ENCODE measurements around the gene INSR. TPM values are rescaled to one million over a fixed set of nuclear protein-coding genes. Genes with fewer than 3 reads are reported as not detected.

Gene INSR
- total and polyA plus RNA-seq, 4 donors, result 5.8 to 64.6 (median 20.9) TPM

DNA sequence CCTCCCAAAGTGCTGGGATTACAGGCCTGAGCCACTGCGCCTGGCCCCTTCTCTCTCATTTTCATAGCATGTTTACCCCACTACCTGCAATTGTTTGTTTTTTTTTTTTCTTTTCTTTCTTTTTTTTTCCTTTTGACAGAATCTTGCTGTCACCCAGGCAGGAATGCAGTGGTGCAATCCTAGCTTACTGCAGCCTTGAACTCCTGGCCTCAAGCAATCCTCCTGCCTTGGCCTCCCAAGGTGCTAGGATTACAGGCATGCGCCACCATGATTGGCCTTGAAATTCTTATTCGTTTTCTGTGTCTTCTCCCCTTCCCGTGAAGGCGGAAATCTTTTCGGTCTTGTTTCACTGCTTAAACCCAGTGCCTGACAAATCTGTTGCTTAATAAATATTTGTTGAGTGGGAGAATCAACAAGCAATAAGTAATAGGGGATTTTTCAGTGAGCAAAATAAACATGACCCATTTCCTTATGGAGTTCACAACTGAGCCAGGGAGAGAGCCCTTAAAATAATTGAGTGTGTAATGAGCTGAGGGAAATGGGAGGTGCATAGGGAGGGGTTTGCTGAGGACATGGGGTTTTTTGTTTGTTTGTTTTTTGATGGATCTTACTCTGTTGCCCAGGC is 1.8 kb upstream of the INSR start:
- WGBS, 2 donors, result 80 to 91% methylated on average over 6 of the region's 6 CpGs
- H3K27ac ChIP-seq (ENCODE audit: low read depth in 1 of 2, low read length in 1 of 2), result no peak overlapping the region
- DNase-seq (peak in 2 of 3 donors; percentile 36 to 62), ATAC-seq (ENCODE audit: insufficient read depth, low FRiP score) (no peak)
- no peak overlapping the region for H3K4me3 ChIP-seq
- H3K27me3 ChIP-seq (ENCODE audit: control insufficient read depth in 3 of 3, insufficient read depth in 3 of 3, low read length in 2 of 3), result peaks cover 0 to 2% (median 0%) of the 10 kb centered on the region in 3 donors
- TF ChIP-seq, protein P1, sequence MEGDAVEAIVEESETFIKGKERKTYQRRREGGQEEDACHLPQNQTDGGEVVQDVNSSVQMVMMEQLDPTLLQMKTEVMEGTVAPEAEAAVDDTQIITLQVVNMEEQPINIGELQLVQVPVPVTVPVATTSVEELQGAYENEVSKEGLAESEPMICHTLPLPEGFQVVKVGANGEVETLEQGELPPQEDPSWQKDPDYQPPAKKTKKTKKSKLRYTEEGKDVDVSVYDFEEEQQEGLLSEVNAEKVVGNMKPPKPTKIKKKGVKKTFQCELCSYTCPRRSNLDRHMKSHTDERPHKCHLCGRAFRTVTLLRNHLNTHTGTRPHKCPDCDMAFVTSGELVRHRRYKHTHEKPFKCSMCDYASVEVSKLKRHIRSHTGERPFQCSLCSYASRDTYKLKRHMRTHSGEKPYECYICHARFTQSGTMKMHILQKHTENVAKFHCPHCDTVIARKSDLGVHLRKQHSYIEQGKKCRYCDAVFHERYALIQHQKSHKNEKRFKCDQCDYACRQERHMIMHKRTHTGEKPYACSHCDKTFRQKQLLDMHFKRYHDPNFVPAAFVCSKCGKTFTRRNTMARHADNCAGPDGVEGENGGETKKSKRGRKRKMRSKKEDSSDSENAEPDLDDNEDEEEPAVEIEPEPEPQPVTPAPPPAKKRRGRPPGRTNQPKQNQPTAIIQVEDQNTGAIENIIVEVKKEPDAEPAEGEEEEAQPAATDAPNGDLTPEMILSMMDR (IDR thresholded peaks at IDR 0.05; ENCODE audit: control extremely low read depth, extremely low read depth), result no peak
- H3K4me1 ChIP-seq (ENCODE audit: control insufficient read depth in 5 of 5, insufficient read depth in 5 of 5, low read length in 5 of 5), result peaks cover 0 to 13% (median 2%) of the 10 kb centered on the region in 5 donors
- H3K9ac ChIP-seq (ENCODE audit: insufficient read depth in 1 of 2, low read length in 2 of 2), result no peak overlapping the region
- H3K36me3 ChIP-seq (ENCODE audit: control insufficient read depth in 4 of 4, insufficient read depth in 4 of 4, low read length in 4 of 4), result no peaks in the 10 kb centered on the region
- H3K9me3 ChIP-seq (ENCODE audit: control insufficient read depth in 4 of 4, insufficient read depth in 3 of 4, low read length in 3 of 4), result no peaks in the 10 kb centered on the region

DNA sequence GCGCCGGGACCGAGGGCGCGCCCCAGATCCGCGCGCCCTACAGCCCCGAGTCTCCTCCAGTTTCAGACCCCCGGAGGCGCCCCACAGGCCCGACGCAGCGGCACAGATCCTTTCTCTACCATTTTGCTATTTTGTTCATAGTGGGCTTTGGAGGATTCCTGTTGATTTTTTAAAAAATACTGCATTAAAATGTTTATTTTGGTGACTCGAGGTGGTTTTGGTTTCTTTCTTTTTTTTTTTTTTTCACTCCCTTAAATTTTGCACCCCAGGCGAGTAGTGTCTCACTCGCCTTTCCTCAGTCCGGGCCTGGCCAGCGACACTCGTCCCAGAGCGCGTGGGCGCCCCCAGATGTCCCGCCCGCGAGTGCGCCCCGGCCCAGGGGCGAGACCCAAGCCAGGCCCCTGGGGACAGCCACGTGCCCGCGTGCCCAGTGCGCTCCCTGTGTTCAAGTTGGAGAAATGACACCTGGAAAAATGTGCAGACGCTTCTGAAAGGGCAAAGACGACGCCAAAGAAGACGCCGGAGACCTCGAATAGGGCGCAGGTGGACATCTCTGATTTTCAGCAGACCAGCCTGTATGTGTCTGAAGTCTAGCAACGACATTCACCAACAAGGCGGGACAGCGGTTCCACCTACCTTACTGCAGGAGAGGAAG is 471 bp upstream of the INSR start:
- Histone ChIP-seq H3K9ac (ENCODE audit: insufficient read depth in 1 of 2, low read length in 2 of 2) (peak overlapping the region; percentile 28 to 46), H3K4me3 (peak overlapping the region; percentile 35), H3K27ac (ENCODE audit: low read depth in 1 of 2, low read length in 1 of 2) (peak overlapping the region; percentile 63 to 86), H3K9me3 (ENCODE audit: control insufficient read depth in 4 of 4, insufficient read depth in 3 of 4, low read length in 3 of 4) (no peaks in the 10 kb centered on the region), H3K4me1 (ENCODE audit: control insufficient read depth in 5 of 5, insufficient read depth in 5 of 5, low read length in 5 of 5) (peaks cover 0 to 13% (median 2%) of the 10 kb centered on the region in 5 donors), H3K27me3 (ENCODE audit: control insufficient read depth in 3 of 3, insufficient read depth in 3 of 3, low read length in 2 of 3) (peaks cover 0 to 2% (median 0%) of the 10 kb centered on the region in 3 donors), H3K36me3 (ENCODE audit: control insufficient read depth in 4 of 4, insufficient read depth in 4 of 4, low read length in 4 of 4) (no peaks in the 10 kb centered on the region)
- 2% methylated on average over 43 of the region's 43 CpGs for WGBS, 2 donors
- DNase-seq (peak; percentile 69 to 74 (median 72)), ATAC-seq (ENCODE audit: insufficient read depth, low FRiP score) (peak; percentile 61)
- TF ChIP-seq, protein P1 (IDR thresholded peaks at IDR 0.05; ENCODE audit: control extremely low read depth, extremely low read depth), result peak; percentile 18

DNA sequence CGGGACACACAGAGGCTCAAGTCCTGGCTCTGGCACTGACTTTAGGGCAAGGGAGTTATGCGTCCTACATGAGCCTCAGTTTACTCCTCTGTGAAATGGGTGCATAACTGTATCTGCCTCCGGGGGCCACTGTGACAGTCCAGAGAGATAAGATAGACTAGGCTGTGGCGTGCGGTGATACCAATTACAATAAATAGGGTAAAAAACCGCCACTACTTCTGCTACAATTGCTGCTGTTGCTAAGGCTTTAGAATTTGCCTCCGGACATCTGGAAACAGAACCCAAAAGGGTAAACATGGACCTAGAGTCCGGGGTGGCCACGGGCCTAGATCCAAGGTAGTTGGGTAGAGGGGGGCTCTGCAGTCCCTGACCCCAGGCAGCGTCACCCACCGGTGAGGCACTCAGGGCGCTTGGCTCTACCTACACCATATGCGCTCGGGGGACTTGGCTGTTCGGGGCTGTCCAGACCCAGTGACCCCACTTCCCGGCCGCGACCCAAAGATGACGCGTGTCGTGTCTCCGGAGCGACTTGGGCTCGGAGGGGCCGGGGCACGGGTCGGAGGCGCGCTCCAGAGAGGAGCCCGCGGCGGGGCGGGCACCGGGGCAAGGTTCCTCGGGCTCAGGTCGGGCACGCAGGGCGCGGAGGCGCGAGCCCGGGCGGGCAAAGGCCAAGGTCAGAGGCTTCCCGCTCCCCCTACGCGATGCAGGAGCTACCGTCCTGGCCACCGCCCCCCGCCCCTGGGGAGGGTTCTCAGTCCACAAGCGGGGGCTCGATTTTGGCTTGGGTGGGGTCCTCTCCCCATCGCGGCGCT is 1.1 kb downstream of the INSR start:
- H3K4me3 ChIP-seq, result peak overlapping the region; percentile 90
- peaks cover 0 to 13% (median 2%) of the 10 kb centered on the region in 5 donors for H3K4me1 ChIP-seq (ENCODE audit: control insufficient read depth in 5 of 5, insufficient read depth in 5 of 5, low read length in 5 of 5)
- 11 to 15% methylated on average over 39 to 54 of the region's 54 CpGs for WGBS, 2 donors
- H3K9ac ChIP-seq (ENCODE audit: insufficient read depth in 1 of 2, low read length in 2 of 2), result peak overlapping the region; percentile 42 to 57
- no peaks in the 10 kb centered on the region for H3K9me3 ChIP-seq (ENCODE audit: control insufficient read depth in 4 of 4, insufficient read depth in 3 of 4, low read length in 3 of 4)
- H3K27me3 ChIP-seq (ENCODE audit: control insufficient read depth in 3 of 3, insufficient read depth in 3 of 3, low read length in 2 of 3), result no peaks in the 10 kb centered on the region
- no peaks in the 10 kb centered on the region for H3K36me3 ChIP-seq (ENCODE audit: control insufficient read depth in 4 of 4, insufficient read depth in 4 of 4, low read length in 4 of 4)
- TF ChIP-seq, protein P1 (IDR thresholded peaks at IDR 0.05; ENCODE audit: control extremely low read depth, extremely low read depth), result no peak
- peak; percentile 25 to 34 (median 27) for DNase-seq
- peak overlapping the region; percentile 44 to 98 for H3K27ac ChIP-seq (ENCODE audit: low read depth in 1 of 2, low read length in 1 of 2)
- no peak for ATAC-seq (ENCODE audit: insufficient read depth, low FRiP score)

Data from lung (tissue), 12 donors.